ENCODE results near the gene SDK2. TPM values are rescaled to one million over a fixed set of nuclear protein-coding genes. Genes with fewer than 3 reads are reported as not detected.
A peak's percentile ranks its signal among the peaks of the same experiment; 100 is the strongest.

The SDK2 gene
- total and polyA plus RNA-seq, 2 experiments from 2014 or later: 0.74 to 5.1 TPM

- Histone ChIP-seq H3K36me3 (ENCODE audit: insufficient read depth) (no peaks in the 10 kb centered on the region), H3K4me1 (ENCODE audit: insufficient read depth) (peaks cover 35% of the 10 kb centered on the region), H3K27ac (ENCODE audit: low read depth) (peak overlapping the region; percentile 79; the same call in 1 of the 2 replicates), H3K4me2 (peak overlapping the region; percentile 52), H3F3A (replicated peaks; ENCODE audit: low read depth) (peaks cover 10% of the 10 kb centered on the region), H3K79me2 (replicated peaks; ENCODE audit: insufficient read depth) (no peaks in the 10 kb centered on the region), H3K9me2 (ENCODE audit: insufficient read depth) (no peaks in the 10 kb centered on the region), H3K27me3 (ENCODE audit: insufficient read depth) (no peaks in the 10 kb centered on the region), H2AFZ (peak overlapping the region; percentile 73; the same call in 1 of the 2 replicates), H3K4me3 (peak overlapping the region; percentile 34; the same call in 1 of the 2 replicates), H4K20me1 (replicated peaks; ENCODE audit: insufficient read depth) (no peaks in the 10 kb centered on the region)
- Mint-ChIP-seq H3K9me3 (no peaks in the 10 kb centered on the region), H3K27me3 (ENCODE audit: insufficient read depth, low read depth, poor library complexity) (peaks cover 11% of the 10 kb centered on the region), H3K27ac (peak overlapping the region; percentile 95), H3K4me3 (peak overlapping the region; percentile 42; the same call in 1 of the 3 replicates), H3K4me1 (peaks cover 54% of the 10 kb centered on the region), H3K36me3 (ENCODE audit: low read depth) (no peaks in the 10 kb centered on the region)
- no peak for TF ChIP-seq CREB1 (CRISPR knock-in tag; IDR thresholded peaks at IDR 0.05; ENCODE audit: low read depth)
- TF ChIP-seq, protein P1, sequence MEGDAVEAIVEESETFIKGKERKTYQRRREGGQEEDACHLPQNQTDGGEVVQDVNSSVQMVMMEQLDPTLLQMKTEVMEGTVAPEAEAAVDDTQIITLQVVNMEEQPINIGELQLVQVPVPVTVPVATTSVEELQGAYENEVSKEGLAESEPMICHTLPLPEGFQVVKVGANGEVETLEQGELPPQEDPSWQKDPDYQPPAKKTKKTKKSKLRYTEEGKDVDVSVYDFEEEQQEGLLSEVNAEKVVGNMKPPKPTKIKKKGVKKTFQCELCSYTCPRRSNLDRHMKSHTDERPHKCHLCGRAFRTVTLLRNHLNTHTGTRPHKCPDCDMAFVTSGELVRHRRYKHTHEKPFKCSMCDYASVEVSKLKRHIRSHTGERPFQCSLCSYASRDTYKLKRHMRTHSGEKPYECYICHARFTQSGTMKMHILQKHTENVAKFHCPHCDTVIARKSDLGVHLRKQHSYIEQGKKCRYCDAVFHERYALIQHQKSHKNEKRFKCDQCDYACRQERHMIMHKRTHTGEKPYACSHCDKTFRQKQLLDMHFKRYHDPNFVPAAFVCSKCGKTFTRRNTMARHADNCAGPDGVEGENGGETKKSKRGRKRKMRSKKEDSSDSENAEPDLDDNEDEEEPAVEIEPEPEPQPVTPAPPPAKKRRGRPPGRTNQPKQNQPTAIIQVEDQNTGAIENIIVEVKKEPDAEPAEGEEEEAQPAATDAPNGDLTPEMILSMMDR (conservative IDR thresholded peaks at IDR 0.05; ENCODE audit: low read depth in 2 of 2): no peak
- TF ChIP-seq ZNF331 (CRISPR knock-in tag; IDR thresholded peaks at IDR 0.05; ENCODE audit: low read depth): no peak
- no peak for TF ChIP-seq POLR2AphosphoS5 (IDR thresholded peaks at IDR 0.05; ENCODE audit: low read depth)
- no peak for TF ChIP-seq EZH2 (IDR thresholded peaks at IDR 0.05; ENCODE audit: low read depth, unreplicated experiment)
- no peak for TF ChIP-seq ZNF114 (CRISPR knock-in tag; IDR thresholded peaks at IDR 0.05)
- no peak for TF ChIP-seq NANOG (IDR thresholded peaks at IDR 0.05; ENCODE audit: borderline replicate concordance)
- no peak for TF ChIP-seq JUNB (IDR thresholded peaks at IDR 0.05; ENCODE audit: unreplicated experiment)
- TF ChIP-seq, protein P2, sequence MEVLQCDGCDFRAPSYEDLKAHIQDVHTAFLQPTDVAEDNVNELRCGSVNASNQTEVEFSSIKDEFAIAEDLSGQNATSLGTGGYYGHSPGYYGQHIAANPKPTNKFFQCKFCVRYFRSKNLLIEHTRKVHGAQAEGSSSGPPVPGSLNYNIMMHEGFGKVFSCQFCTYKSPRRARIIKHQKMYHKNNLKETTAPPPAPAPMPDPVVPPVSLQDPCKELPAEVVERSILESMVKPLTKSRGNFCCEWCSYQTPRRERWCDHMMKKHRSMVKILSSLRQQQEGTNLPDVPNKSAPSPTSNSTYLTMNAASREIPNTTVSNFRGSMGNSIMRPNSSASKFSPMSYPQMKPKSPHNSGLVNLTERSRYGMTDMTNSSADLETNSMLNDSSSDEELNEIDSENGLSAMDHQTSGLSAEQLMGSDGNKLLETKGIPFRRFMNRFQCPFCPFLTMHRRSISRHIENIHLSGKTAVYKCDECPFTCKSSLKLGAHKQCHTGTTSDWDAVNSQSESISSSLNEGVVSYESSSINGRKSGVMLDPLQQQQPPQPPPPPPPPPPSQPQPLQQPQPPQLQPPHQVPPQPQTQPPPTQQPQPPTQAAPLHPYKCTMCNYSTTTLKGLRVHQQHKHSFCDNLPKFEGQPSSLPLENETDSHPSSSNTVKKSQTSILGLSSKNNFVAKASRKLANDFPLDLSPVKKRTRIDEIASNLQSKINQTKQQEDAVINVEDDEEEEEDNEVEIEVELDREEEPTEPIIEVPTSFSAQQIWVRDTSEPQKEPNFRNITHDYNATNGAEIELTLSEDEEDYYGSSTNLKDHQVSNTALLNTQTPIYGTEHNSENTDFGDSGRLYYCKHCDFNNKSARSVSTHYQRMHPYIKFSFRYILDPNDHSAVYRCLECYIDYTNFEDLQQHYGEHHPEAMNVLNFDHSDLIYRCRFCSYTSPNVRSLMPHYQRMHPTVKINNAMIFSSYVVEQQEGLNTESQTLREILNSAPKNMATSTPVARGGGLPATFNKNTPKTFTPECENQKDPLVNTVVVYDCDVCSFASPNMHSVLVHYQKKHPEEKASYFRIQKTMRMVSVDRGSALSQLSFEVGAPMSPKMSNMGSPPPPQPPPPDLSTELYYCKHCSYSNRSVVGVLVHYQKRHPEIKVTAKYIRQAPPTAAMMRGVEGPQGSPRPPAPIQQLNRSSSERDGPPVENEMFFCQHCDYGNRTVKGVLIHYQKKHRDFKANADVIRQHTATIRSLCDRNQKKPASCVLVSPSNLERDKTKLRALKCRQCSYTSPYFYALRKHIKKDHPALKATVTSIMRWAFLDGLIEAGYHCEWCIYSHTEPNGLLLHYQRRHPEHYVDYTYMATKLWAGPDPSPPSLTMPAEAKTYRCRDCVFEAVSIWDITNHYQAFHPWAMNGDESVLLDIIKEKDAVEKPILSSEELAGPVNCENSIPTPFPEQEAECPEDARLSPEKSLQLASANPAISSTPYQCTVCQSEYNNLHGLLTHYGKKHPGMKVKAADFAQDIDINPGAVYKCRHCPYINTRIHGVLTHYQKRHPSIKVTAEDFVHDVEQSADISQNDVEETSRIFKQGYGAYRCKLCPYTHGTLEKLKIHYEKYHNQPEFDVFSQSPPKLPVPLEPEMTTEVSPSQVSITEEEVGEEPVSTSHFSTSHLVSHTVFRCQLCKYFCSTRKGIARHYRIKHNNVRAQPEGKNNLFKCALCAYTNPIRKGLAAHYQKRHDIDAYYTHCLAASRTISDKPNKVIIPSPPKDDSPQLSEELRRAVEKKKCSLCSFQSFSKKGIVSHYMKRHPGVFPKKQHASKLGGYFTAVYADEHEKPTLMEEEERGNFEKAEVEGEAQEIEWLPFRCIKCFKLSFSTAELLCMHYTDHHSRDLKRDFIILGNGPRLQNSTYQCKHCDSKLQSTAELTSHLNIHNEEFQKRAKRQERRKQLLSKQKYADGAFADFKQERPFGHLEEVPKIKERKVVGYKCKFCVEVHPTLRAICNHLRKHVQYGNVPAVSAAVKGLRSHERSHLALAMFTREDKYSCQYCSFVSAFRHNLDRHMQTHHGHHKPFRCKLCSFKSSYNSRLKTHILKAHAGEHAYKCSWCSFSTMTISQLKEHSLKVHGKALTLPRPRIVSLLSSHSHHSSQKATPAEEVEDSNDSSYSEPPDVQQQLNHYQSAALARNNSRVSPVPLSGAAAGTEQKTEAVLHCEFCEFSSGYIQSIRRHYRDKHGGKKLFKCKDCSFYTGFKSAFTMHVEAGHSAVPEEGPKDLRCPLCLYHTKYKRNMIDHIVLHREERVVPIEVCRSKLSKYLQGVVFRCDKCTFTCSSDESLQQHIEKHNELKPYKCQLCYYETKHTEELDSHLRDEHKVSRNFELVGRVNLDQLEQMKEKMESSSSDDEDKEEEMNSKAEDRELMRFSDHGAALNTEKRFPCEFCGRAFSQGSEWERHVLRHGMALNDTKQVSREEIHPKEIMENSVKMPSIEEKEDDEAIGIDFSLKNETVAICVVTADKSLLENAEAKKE (CRISPR knock-in tag; IDR thresholded peaks at IDR 0.05): no peak
- TF ChIP-seq, protein P3, sequence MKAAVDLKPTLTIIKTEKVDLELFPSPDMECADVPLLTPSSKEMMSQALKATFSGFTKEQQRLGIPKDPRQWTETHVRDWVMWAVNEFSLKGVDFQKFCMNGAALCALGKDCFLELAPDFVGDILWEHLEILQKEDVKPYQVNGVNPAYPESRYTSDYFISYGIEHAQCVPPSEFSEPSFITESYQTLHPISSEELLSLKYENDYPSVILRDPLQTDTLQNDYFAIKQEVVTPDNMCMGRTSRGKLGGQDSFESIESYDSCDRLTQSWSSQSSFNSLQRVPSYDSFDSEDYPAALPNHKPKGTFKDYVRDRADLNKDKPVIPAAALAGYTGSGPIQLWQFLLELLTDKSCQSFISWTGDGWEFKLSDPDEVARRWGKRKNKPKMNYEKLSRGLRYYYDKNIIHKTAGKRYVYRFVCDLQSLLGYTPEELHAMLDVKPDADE (IDR thresholded peaks at IDR 0.05): no peak
- TF ChIP-seq, protein P4, sequence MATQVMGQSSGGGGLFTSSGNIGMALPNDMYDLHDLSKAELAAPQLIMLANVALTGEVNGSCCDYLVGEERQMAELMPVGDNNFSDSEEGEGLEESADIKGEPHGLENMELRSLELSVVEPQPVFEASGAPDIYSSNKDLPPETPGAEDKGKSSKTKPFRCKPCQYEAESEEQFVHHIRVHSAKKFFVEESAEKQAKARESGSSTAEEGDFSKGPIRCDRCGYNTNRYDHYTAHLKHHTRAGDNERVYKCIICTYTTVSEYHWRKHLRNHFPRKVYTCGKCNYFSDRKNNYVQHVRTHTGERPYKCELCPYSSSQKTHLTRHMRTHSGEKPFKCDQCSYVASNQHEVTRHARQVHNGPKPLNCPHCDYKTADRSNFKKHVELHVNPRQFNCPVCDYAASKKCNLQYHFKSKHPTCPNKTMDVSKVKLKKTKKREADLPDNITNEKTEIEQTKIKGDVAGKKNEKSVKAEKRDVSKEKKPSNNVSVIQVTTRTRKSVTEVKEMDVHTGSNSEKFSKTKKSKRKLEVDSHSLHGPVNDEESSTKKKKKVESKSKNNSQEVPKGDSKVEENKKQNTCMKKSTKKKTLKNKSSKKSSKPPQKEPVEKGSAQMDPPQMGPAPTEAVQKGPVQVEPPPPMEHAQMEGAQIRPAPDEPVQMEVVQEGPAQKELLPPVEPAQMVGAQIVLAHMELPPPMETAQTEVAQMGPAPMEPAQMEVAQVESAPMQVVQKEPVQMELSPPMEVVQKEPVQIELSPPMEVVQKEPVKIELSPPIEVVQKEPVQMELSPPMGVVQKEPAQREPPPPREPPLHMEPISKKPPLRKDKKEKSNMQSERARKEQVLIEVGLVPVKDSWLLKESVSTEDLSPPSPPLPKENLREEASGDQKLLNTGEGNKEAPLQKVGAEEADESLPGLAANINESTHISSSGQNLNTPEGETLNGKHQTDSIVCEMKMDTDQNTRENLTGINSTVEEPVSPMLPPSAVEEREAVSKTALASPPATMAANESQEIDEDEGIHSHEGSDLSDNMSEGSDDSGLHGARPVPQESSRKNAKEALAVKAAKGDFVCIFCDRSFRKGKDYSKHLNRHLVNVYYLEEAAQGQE (IDR thresholded peaks at IDR 0.05; ENCODE audit: unreplicated experiment): no peak
- no peak for TF ChIP-seq STAT1 (IDR thresholded peaks at IDR 0.05; ENCODE audit: unreplicated experiment)
- ATAC-seq (no peak), DNase-seq (ENCODE audit: low spot score) (no peak)
These were observed 302.7 kb downstream of the SDK2 start for GRCh38 chr17:73341350-73342049.
